ENCODE measurements around the gene TENM4. TPM values are rescaled to one million over a fixed set of nuclear protein-coding genes. Genes with fewer than 3 reads are reported as not detected.

TENM4 gene
- total and polyA plus RNA-seq, 10 of the 15 experiments (the other 5 are each of a cell fraction or from before 2014, with no cell fraction given), result 0.03 to 0.12 (median 0.06) TPM; not detected in 7

DNA sequence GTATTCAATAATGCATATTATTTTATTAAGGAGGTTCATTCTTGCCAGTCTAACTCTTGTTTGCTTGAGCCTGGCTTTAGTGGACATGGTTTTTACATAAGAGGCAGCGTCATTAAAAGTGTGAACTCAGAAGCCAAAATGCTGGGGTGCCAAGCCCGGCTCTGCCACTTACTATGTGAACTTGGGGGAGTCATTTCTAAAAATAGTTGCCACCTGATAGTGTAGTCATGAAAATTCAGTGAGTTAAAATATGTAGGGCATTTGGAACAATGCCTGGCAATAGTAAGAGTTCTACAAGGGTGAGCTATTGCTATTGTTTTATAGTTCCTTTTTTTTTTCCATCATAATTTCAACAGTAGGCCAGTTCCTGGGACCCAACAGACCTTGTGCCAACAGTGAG, 49.9 kb downstream of the TENM4 start:
- POLR2A ChIA-PET, result no interaction called here
- no peaks in the 10 kb centered on the region for H3K79me2 ChIP-seq (ENCODE audit: control insufficient read depth, insufficient read depth, low read length)
- no peak overlapping the region for H3K27ac ChIP-seq (ENCODE audit: control insufficient read depth, insufficient read depth)
- H3K4me3 ChIP-seq, result no peak overlapping the region
- no peak overlapping the region for H3K4me2 ChIP-seq (ENCODE audit: control insufficient read depth, insufficient read depth)
- H2AFZ ChIP-seq (ENCODE audit: control insufficient read depth, low read depth, low read length), result no peak overlapping the region
- H3K27me3 ChIP-seq (replicated peaks in 1 of 2; ENCODE audit: control insufficient read depth in 2 of 2, insufficient read depth in 2 of 2, low read length in 1 of 2), result 0 out of 4 replicates have a peak, but pooled peaks cover 0 to 2% of the 10 kb centered on the region in 2 experiments
- in situ Hi-C loops (cut with MboI) (no loop called here), intact Hi-C loops (cut with micrococcal nuclease; ENCODE audit: unreplicated experiment) (no loop called here)
- TF ChIP-seq JUND (IDR thresholded peaks at IDR 0.05; ENCODE audit: low read depth, low read length) (no peak), HCFC1 (IDR thresholded peaks at IDR 0.05; ENCODE audit: low read length) (no peak), ATF3 (IDR thresholded peaks at IDR 0.05; ENCODE audit: borderline replicate concordance, extremely low read depth, low read depth, low read length) (no peak), JUNB (IDR thresholded peaks at IDR 0.05) (no peak), CHD1 (IDR thresholded peaks at IDR 0.05; ENCODE audit: low read depth, low read length) (no peak), SMAD1 (IDR thresholded peaks at IDR 0.05; ENCODE audit: low read depth, partially characterized antibody) (no peak), SP1 (IDR thresholded peaks at IDR 0.05; ENCODE audit: low read depth, low read length) (no peak), CBX3 (IDR thresholded peaks at IDR 0.05; ENCODE audit: borderline replicate concordance, low read depth) (no peak), BMI1 (IDR thresholded peaks at IDR 0.05; ENCODE audit: borderline replicate concordance) (no peak), NR2C1 (IDR thresholded peaks at IDR 0.05) (no peak)
- H4K20me1 ChIP-seq (ENCODE audit: control insufficient read depth, insufficient read depth), result no peaks in the 10 kb centered on the region
- H3K9ac ChIP-seq (ENCODE audit: control insufficient read depth, insufficient read depth, low read length), result no peak overlapping the region
- WGBS (ENCODE audit: insufficient coverage, insufficient replicate concordance, low lambda C conversion rate, missing lambda C conversion rate), result 52% methylated on average over 2 of the region's 2 CpGs
- no peak for DNase-seq (ENCODE audit: low read depth, low spot score)
- no peaks in the 10 kb centered on the region for H3K9me3 ChIP-seq (replicated peaks; ENCODE audit: control insufficient read depth, insufficient read depth, low read length)
- FAIRE-seq, result no peak
- BruUV-seq (replicated peaks), result no TSS peak
- H3K36me3 ChIP-seq (ENCODE audit: control insufficient read depth in 2 of 2, insufficient read depth in 2 of 2, low read length in 1 of 2), result no peaks in the 10 kb centered on the region
- no peak for ATAC-seq
- SMC1A ChIA-PET (ENCODE audit: uncharacterized antibody, unreplicated experiment), result interaction anchor here (0.7 to 1.7 kb wide), 3 partner anchors 23 to 92 kb away, joined by 3 to 5 read pairs (median 3); no protein-coding TSS in a partner anchor
- H3K4me1 ChIP-seq (ENCODE audit: control insufficient read depth, insufficient read depth, low read length), result peaks cover 5% of the 10 kb centered on the region
- RAD21 ChIA-PET (ENCODE audit: unreplicated experiment), result no interaction called here
- CTCF ChIA-PET, result interaction anchor here (0.5 to 4.3 kb wide), 4 partner anchors 11 to 506 kb away, joined by 3 to 30 read pairs (median 4); no protein-coding TSS in a partner anchor
